K562 (cell line): ENCODE results near the gene MKNK2. TPM values are rescaled to one million over a fixed set of nuclear protein-coding genes. Genes with fewer than 3 reads are reported as not detected.

Experiments used
- ATAC-seq: fragments of 200-7000 bp; cut with Tn5 transposase; 3 replicates; pipeline ENCODE4 v1.9.1; 2020; ENCODE audit warnings: moderate library complexity
- BruUV-seq: library from RNA; stranded (reverse); fragments of 400-500 nt; replicated peaks from 2 replicates; lab custom pipeline; 2021; lab: Mats Ljungman, UMichigan
- CTCF ChIA-PET: fragments of 300-600 bp; formaldehyde crosslinking; extraction: SDS; loops from one replicate; lab custom pipeline; 2021; ENCODE audit warnings: low intra/inter-chr PET ratio; lab: Yijun Ruan, JAX
- POLR2A ChIA-PET: fragments of 300-600, 350-650 bp; sonication (Branson Sonifier 250); formaldehyde crosslinking; extraction: SDS; loops from one replicate; lab custom pipeline; 2021; ENCODE audit warnings: antibody characterized with exemption, inconsistent platforms; lab: Yijun Ruan, JAX
- DNase-seq, 4 experiments: peaks; one replicate each; pipeline versions ENCODE4 v3.0.0 to v3.0.0-alpha.2; 2011 to 2018; ENCODE audit warnings: low spot score in 3 of 4, mixed read lengths in 3 of 4; ENCODE audit errors: extremely low read depth in 1 of 4
- FAIRE-seq: peaks from 2 replicates; lab custom pipeline; 2011; peaks lifted over from hg19 to GRCh38; lab: Jason Lieb, UNC
- H2AFZ ChIP-seq: 2 replicates; pipeline ENCODE4 v1.6.0; 2011; ENCODE audit warnings: low read depth, low read length, control low read depth, inconsistent platforms
- H3K27ac ChIP-seq: fragments of 200-600 bp; 3 replicates; pipeline ENCODE4 v1.8.0; 2011; ENCODE audit warnings: low read depth, mild to moderate bottlenecking, control low read depth, inconsistent platforms, low read length, moderate library complexity, mixed read lengths; ENCODE audit errors: extremely low read depth
- H3K27me3 ChIP-seq, 2 experiments: fragments of 300-600 bp in 1 of 2; 2 replicates in 1 of 2; 3 replicates in 1 of 2; pipeline versions ENCODE4 v1.6.0 to v1.8.0; 2011; ENCODE audit warnings: inconsistent platforms in 2 of 2, low read length in 2 of 2, mild to moderate bottlenecking in 1 of 2, mixed read lengths in 1 of 2, moderate library complexity in 1 of 2; ENCODE audit not compliant: control insufficient read depth in 2 of 2, insufficient read depth in 2 of 2
- H3K36me3 ChIP-seq: fragments of 300-600 bp; 3 replicates; pipeline ENCODE4 v1.8.0; 2011; ENCODE audit warnings: mild to moderate bottlenecking, low read length, inconsistent platforms; ENCODE audit not compliant: control insufficient read depth, insufficient read depth
- H3K4me1 ChIP-seq, 2 experiments: fragments of 200-600 bp in 1 of 2; replicated peaks in 1 of 2; 2 replicates in 1 of 2; 3 replicates in 1 of 2; pipeline versions ENCODE4 v1.5.1 to v1.8.0; 2011; ENCODE audit warnings: inconsistent platforms in 2 of 2, low read length in 2 of 2, mild to moderate bottlenecking in 1 of 2, mixed read lengths in 1 of 2, moderate library complexity in 1 of 2; ENCODE audit not compliant: control insufficient read depth in 2 of 2, insufficient read depth in 2 of 2
- H3K4me2 ChIP-seq: 2 replicates; pipeline ENCODE4 v1.6.1; 2011; ENCODE audit warnings: low read length, control low read depth, inconsistent platforms, mixed read lengths; ENCODE audit not compliant: insufficient read depth
- H3K4me3 ChIP-seq: fragments of 200-600 bp; sonication (generic), shearing (Covaris generic); 2 replicates; pipeline ENCODE4 v1.5.1; 2016; ENCODE audit warnings: control low read depth, inconsistent platforms
- H3K79me2 ChIP-seq: fragments of 200-600 bp; 3 replicates; pipeline ENCODE4 v1.8.0; 2011; ENCODE audit warnings: low read length, inconsistent platforms; ENCODE audit not compliant: control insufficient read depth, insufficient read depth
- H3K9ac ChIP-seq, 2 experiments: 2 replicates each; pipeline versions ENCODE4 v1.6.0 to v1.6.1; 2011; ENCODE audit warnings: low read depth in 2 of 2, low read length in 2 of 2, control low read depth in 1 of 2, inconsistent platforms in 1 of 2, mild to moderate bottlenecking in 1 of 2, mixed read lengths in 1 of 2; ENCODE audit not compliant: insufficient read depth in 1 of 2
- H3K9me1 ChIP-seq: one replicate; pipeline ENCODE4 v1.6.0; 2011; ENCODE audit warnings: inconsistent platforms, mild to moderate bottlenecking, low read length, moderate library complexity; ENCODE audit not compliant: control insufficient read depth, insufficient read depth
- H3K9me3 ChIP-seq: replicated peaks from 2 replicates; pipeline ENCODE4 v1.5.1; 2011; ENCODE audit warnings: low read depth, low read length, inconsistent platforms; ENCODE audit not compliant: control insufficient read depth, insufficient read depth
- H4K20me1 ChIP-seq: replicated peaks from 2 replicates; pipeline ENCODE4 v1.6.1; 2011; ENCODE audit warnings: low read length, inconsistent platforms, mixed read lengths; ENCODE audit not compliant: control insufficient read depth, insufficient read depth
- BDP1 ChIP-seq: IDR thresholded peaks from 3 replicates; pipeline ENCODE4 v1.6.1; 2011; ENCODE audit not compliant: insufficient read length, insufficient read depth
- CBX5 ChIP-seq: IDR thresholded peaks from 2 replicates; pipeline ENCODE4 v1.6.1; 2014; ENCODE audit warnings: low read depth, borderline replicate concordance
- DNMT1 ChIP-seq: fragments of 450-650 bp; IDR thresholded peaks from 2 replicates; pipeline ENCODE4 v1.6.1; 2016; ENCODE audit warnings: antibody characterized with exemption, mild to moderate bottlenecking
- EP300 ChIP-seq: IDR thresholded peaks from 2 replicates; pipeline ENCODE4 v1.6.1; 2012; ENCODE audit warnings: low read length, improper control_type of control experiment
- FOXK2 ChIP-seq, 2 experiments: fragments of 450-650 bp; IDR thresholded peaks in 1 of 2; conservative IDR thresholded peaks in 1 of 2; 2 replicates each; pipeline ENCODE4 v1.6.1; 2016; ENCODE audit warnings: low read depth in 2 of 2, mild to moderate bottlenecking in 1 of 2
- GATA2 ChIP-seq: sonication (generic); formaldehyde crosslinking; IDR thresholded peaks from 2 replicates; pipeline ENCODE4 v1.4.0; 2020; ENCODE audit warnings: mild to moderate bottlenecking, missing genetic modification reagents
- MCM3 ChIP-seq: fragments of 450-650 bp; IDR thresholded peaks from 2 replicates; pipeline ENCODE4 v1.6.1; 2016
- RBM34 ChIP-seq: fragments of 200-400 bp; formaldehyde crosslinking; IDR thresholded peaks from 2 replicates; pipeline ENCODE4 v1.6.1; 2018; ENCODE audit warnings: low read length, borderline replicate concordance; ENCODE audit not compliant: insufficient read depth
- TAF15 ChIP-seq: fragments of 200-400 bp; formaldehyde crosslinking; IDR thresholded peaks from 2 replicates; pipeline ENCODE4 v1.6.1; 2017; ENCODE audit warnings: mild to moderate bottlenecking, low read depth, low read length, moderate library complexity
- TAF9B ChIP-seq: fragments of 450-650 bp; IDR thresholded peaks from 2 replicates; pipeline ENCODE4 v1.6.1; 2018; ENCODE audit warnings: mild to moderate bottlenecking; ENCODE audit not compliant: partially characterized antibody
- ZFP36 ChIP-seq: fragments of 150-350 bp; IDR thresholded peaks from 2 replicates; pipeline ENCODE4 v1.6.1; 2018; ENCODE audit warnings: low read length, low read depth; ENCODE audit not compliant: partially characterized antibody
- ZFPM2 ChIP-seq: fragments of 250-450 bp; sonication (Bioruptor Pico); IDR thresholded peaks from 2 replicates; pipeline ENCODE4 v1.5.1; 2022; ENCODE audit warnings: mild to moderate bottlenecking
- ZNF24 ChIP-seq: fragments of 450-650 bp; IDR thresholded peaks from 2 replicates; pipeline ENCODE4 v1.6.1; 2016
- ZNF780A ChIP-seq: fragments of 250-450 bp; sonication (Bioruptor Pico); IDR thresholded peaks from 2 replicates; pipeline ENCODE4 v1.5.0; 2021; ENCODE audit warnings: mild to moderate bottlenecking
- ZSCAN29 ChIP-seq: fragments of 450-650 bp; IDR thresholded peaks from 2 replicates; pipeline ENCODE4 v1.6.1; 2017
- WGBS: fragments of 100-300 bp; shearing (Covaris generic); methylation state at CpG from one replicate; pipeline ENCODE4 v1.1.6; 2016; ENCODE audit warnings: low coverage, mixed read lengths; ENCODE audit not compliant: insufficient coverage; ENCODE audit errors: missing lambda C conversion rate; 5-methylcytosine and 5-hydroxymethylcytosine counted together
- in situ Hi-C: fragments of 300-500 bp; cut with MboI; formaldehyde crosslinking; loops from 4 replicates; pipeline ENCODE4 v1.15.0; 2018; ENCODE audit warnings: inconsistent platforms, mixed read lengths
- intact Hi-C: fragments of 100-400 bp; cut with micrococcal nuclease; formaldehyde crosslinking; loops from 2 replicates; pipeline ENCODE4 v1.14.2; 2022
- polyA plus RNA-seq, 8 experiments: library from polyadenylated mRNA; depleted of rRNA in 4 of 8; stranded (reverse) in 5 of 8; unstranded in 3 of 8; fragments of >200 nt; fragmentation: Nextera tagmentation in 2 of 8; fragmentation: Illumina TruSeq in 1 of 8; extraction: Ambion mirVana in 2 of 8; extraction: Trizol in 1 of 8; gene quantifications; 2 replicates each; pipeline versions ENCODE4 v1.2.1 to v1.2.3, GENCODE V29; 2011 to 2014; ENCODE audit warnings: inconsistent platforms in 1 of 8, missing spikeins in 1 of 8
- total RNA-seq, 7 experiments: library from RNA; depleted of rRNA in 6 of 7; stranded (reverse); fragments of >200 nt in 6 of 7; fragmentation: Illumina TruSeq in 2 of 7; extraction: Trizol in 2 of 7; gene quantifications; 2 replicates each; pipeline versions ENCODE4 v1.2.1 to v1.2.3, GENCODE V29; 2011 to 2021; ENCODE audit warnings: low replicate concordance in 1 of 7
- TF ChIP-seq, protein P1 (sequence below): fragments of 200-400 bp; formaldehyde crosslinking; IDR thresholded peaks from 2 replicates; pipeline ENCODE4 v1.6.1; 2017; ENCODE audit warnings: mild to moderate bottlenecking, low read depth, low read length, moderate library complexity
- TF ChIP-seq, protein P2 (sequence below), 2 experiments: fragments of 450-650 bp in 1 of 2; sonication (generic) in 1 of 2; formaldehyde crosslinking; conservative IDR thresholded peaks; 2 replicates each; pipeline versions ENCODE4 v1.4.0 to v1.8.1; 2020 to 2022; ENCODE audit warnings: mild to moderate bottlenecking in 1 of 2, missing genetic modification reagents in 1 of 2

MKNK2 gene
- total and polyA plus RNA-seq, 9 of the 15 experiments (the other 6 are each of a cell fraction or from before 2014, with no cell fraction given), result 5.1 to 191 (median 51.9) TPM

DNA sequence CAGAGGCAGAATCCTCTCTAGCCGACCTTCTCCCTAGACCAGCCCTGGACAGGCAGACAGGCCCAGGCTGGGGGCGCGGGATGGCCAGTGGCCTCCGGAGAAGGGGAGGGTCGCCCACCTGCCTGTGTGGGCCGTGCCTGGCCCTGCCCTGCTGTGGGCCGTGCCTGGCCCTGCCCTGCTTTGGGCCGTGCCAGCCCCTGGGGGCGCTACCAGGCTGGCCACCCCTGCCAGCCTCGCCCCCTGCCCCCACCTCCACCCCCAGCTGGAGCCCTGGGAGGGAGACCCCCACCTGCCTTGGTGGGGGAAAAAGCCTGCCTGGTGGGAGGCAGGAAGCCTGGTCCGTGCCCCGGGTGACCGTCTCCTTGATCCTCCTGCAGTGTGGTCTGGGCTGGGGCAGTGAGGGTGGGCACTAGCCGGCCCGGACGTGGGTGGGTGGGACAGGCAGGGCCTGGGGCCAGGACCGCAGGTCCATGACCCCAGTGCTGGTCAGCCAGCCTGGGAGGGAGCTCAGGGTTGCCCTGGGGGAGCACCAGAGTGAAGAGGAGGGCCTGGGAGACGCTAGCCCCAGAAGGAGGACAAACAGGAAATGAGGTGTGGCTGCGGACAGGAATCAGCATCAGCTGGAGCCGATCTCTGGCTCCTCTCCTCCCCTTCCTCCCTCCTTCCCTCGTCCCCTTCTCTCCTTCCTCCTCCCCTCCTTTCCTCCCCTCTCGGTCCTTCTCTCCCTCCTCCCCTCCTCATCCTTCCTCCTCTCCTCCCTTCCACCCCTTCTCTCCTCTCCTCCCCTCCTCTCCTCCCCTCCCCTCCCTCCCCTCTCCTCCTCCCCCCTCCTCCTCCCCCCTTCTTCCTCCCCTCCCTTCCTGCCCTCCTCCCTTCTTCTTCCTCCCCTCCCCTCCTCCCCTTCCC is 5.1 kb upstream of the MKNK2 start:
- FAIRE-seq, result peak; percentile 91
- ATAC-seq, result peak; percentile 41
- Histone ChIP-seq H3K4me3 (peak overlapping the region; percentile 47), H3K27ac (peak overlapping the region; percentile 94), H3K9me3 (no peaks in the 10 kb centered on the region), H4K20me1 (no peaks in the 10 kb centered on the region), H3K4me2 (peak overlapping the region; percentile 80), H2AFZ (peak overlapping the region; percentile 75), H3K9ac (peak overlapping the region; percentile 81 to 91), H3K27me3 (no peaks in the 10 kb centered on the region), H3K4me1 (peaks cover 62 to 84% of the 10 kb centered on the region in 2 experiments), H3K79me2 (peaks cover 13% of the 10 kb centered on the region), H3K36me3 (no peaks in the 10 kb centered on the region), H3K9me1 (no peaks in the 10 kb centered on the region)
- ChIA-PET CTCF (no interaction called here), POLR2A (interaction anchor here (1.0 to 1.7 kb wide), 3 partner anchors 9 to 15 kb away, joined by 4 to 7 read pairs (median 4); no protein-coding TSS in a partner anchor)
- in situ Hi-C loops (no loop called here), intact Hi-C loops (no loop called here)
- WGBS, result 10% methylated on average over 8 of the region's 22 CpGs
- DNase-seq, result peak in 2 of 4 experiments; percentile 52 to 92
- BruUV-seq, result no TSS peak
- TF ChIP-seq BDP1 (no peak), FOXK2 (conservative IDR thresholded peaks at IDR 0.05 in 1 of 2, IDR thresholded peaks at IDR 0.05 in 1 of 2; ENCODE audit: low read depth in 2 of 2) (0 out of 4 replicates have a peak, but pooled peaks have one; percentile 26 to 41), MCM3 (no peak), ZFP36 (peak; percentile 67), TAF15 (no peak), GATA2 (CRISPR knock-in tag) (no peak), ZNF24 (no peak), ZNF780A (CRISPR knock-in tag) (no peak), RBM34 (no peak), CBX5 (no peak), EP300 (peak; percentile 49), ZSCAN29 (no peak), DNMT1 (no peak), ZFPM2 (CRISPR knock-in tag) (no peak), TAF9B (no peak)
- TF ChIP-seq, protein P1, sequence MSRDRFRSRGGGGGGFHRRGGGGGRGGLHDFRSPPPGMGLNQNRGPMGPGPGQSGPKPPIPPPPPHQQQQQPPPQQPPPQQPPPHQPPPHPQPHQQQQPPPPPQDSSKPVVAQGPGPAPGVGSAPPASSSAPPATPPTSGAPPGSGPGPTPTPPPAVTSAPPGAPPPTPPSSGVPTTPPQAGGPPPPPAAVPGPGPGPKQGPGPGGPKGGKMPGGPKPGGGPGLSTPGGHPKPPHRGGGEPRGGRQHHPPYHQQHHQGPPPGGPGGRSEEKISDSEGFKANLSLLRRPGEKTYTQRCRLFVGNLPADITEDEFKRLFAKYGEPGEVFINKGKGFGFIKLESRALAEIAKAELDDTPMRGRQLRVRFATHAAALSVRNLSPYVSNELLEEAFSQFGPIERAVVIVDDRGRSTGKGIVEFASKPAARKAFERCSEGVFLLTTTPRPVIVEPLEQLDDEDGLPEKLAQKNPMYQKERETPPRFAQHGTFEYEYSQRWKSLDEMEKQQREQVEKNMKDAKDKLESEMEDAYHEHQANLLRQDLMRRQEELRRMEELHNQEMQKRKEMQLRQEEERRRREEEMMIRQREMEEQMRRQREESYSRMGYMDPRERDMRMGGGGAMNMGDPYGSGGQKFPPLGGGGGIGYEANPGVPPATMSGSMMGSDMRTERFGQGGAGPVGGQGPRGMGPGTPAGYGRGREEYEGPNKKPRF, result no peak
- TF ChIP-seq, protein P2, sequence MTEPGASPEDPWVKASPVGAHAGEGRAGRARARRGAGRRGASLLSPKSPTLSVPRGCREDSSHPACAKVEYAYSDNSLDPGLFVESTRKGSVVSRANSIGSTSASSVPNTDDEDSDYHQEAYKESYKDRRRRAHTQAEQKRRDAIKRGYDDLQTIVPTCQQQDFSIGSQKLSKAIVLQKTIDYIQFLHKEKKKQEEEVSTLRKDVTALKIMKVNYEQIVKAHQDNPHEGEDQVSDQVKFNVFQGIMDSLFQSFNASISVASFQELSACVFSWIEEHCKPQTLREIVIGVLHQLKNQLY (CRISPR knock-in tag; conservative IDR thresholded peaks at IDR 0.05), result no peak
